Type B pancreatic cell (in vitro differentiated cells): ENCODE results near the gene RBM28. TPM values are rescaled to one million over a fixed set of nuclear protein-coding genes. Genes with fewer than 3 reads are reported as not detected.

Experiments used
- DNase-seq: peaks from one replicate; pipeline ENCODE4 v3.0.0; 2021; ENCODE audit warnings: mixed read lengths; ENCODE audit not compliant: unreplicated experiment; ENCODE audit errors: extremely low spot score
- H3K27ac Mint-ChIP-seq: 2 replicates; pipeline ENCODE4 v1.8.0; 2021; ENCODE audit warnings: mild to moderate bottlenecking, mixed read lengths
- H3K27me3 Mint-ChIP-seq: 2 replicates; pipeline ENCODE4 v1.8.0; 2021; ENCODE audit warnings: mixed read lengths
- H3K36me3 Mint-ChIP-seq: 2 replicates; pipeline ENCODE4 v1.8.0; 2021; ENCODE audit warnings: mixed read lengths
- H3K4me1 Mint-ChIP-seq: one replicate; pipeline ENCODE4 v1.8.0; 2021; ENCODE audit warnings: mixed read lengths; ENCODE audit not compliant: unreplicated experiment
- H3K4me3 Mint-ChIP-seq: 2 replicates; pipeline ENCODE4 v1.8.0; 2021; ENCODE audit warnings: mild to moderate bottlenecking, mixed read lengths
- H3K9me3 Mint-ChIP-seq: 2 replicates; pipeline ENCODE4 v1.8.0; 2021; ENCODE audit warnings: mixed read lengths
- total RNA-seq: library from RNA; stranded (reverse); gene quantifications from 2 replicates; pipeline ENCODE4 v1.2.1, GENCODE V29; 2021; ENCODE audit warnings: low replicate concordance
- TF ChIP-seq, protein P1 (sequence below): fragments of 200-600 bp; sonication (generic); conservative IDR thresholded peaks from 2 replicates; pipeline ENCODE4 v1.5.0; 2021; ENCODE audit warnings: antibody characterized with exemption, mild to moderate bottlenecking

RBM28 gene
- total RNA-seq, 1 donor from 2014 or later = 59.7 TPM

DNA sequence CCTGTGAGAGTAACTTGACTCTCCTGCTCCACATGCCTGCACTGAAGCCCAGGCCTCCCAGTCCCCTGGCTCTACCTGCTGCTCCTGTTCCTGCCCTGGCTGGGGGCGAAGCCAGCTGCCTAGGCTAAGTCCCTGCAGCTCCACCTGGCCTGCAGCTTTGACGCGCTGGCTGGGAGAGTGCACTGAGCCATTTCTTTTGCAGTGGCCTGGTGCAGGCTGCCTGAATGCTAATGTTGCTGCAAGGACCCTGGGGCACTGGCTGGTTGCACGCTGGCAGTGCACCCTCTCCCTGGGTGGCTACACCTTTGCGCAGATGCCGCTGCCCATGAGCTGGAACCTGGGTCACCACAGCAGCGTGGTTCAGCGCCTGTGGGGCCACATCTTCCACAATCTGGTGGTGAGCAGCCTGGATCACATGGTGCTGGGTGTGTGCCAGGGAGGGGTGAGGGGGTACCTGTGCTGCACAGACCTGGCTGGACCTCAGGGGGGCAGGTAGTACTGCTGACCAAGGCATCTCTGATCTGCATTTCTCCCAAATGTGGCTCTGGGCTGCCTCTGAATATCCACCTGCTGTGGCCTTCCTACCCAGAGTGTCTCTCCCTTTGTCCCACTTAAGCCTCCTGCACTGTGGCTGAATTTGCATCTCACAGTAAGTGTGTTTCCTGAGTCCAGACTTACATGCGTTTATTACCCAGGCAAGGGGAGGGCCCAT is 46.1 kb upstream of the RBM28 start:
- Mint-ChIP-seq H3K4me3 (no peak overlapping the region), H3K27me3 (peaks cover 3% of the 10 kb centered on the region), H3K9me3 (no peaks in the 10 kb centered on the region), H3K36me3 (no peaks in the 10 kb centered on the region), H3K4me1 (peaks cover 7% of the 10 kb centered on the region), H3K27ac (no peak overlapping the region)
- no peak for DNase-seq
- TF ChIP-seq, protein P1, sequence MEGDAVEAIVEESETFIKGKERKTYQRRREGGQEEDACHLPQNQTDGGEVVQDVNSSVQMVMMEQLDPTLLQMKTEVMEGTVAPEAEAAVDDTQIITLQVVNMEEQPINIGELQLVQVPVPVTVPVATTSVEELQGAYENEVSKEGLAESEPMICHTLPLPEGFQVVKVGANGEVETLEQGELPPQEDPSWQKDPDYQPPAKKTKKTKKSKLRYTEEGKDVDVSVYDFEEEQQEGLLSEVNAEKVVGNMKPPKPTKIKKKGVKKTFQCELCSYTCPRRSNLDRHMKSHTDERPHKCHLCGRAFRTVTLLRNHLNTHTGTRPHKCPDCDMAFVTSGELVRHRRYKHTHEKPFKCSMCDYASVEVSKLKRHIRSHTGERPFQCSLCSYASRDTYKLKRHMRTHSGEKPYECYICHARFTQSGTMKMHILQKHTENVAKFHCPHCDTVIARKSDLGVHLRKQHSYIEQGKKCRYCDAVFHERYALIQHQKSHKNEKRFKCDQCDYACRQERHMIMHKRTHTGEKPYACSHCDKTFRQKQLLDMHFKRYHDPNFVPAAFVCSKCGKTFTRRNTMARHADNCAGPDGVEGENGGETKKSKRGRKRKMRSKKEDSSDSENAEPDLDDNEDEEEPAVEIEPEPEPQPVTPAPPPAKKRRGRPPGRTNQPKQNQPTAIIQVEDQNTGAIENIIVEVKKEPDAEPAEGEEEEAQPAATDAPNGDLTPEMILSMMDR = no peak

DNA sequence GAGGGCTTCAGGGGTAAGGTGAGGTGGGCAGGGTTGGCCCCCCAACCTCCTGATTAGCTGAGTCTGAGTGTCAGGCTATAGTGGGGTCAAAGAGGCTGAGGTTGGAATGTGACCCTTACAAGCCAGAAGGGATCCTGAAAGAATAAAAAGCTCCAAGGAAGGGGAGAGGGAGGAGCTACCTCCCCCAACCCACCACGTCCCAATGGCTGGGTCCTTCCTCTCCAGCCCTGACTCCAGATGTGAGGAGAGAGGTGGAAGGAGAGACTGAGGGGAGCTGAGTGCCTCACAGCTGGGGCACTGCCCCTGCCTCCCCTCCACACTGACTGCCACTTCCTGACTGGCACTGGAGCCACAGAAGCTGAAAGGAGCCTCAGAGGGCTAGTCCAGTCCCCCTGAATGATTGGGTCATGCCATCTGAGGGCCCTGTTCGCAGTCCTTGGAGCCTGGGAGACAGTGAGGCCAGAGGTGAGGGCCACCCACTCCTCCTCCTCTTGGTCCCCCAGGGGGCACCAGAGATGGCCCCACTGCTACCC is 45.4 kb upstream of the RBM28 start:
- TF ChIP-seq, protein P1 = no peak
- Mint-ChIP-seq H3K36me3 (no peaks in the 10 kb centered on the region), H3K9me3 (no peaks in the 10 kb centered on the region), H3K4me3 (no peak overlapping the region), H3K4me1 (peaks cover 7% of the 10 kb centered on the region), H3K27me3 (peaks cover 3% of the 10 kb centered on the region), H3K27ac (no peak overlapping the region)
- no peak for DNase-seq

DNA sequence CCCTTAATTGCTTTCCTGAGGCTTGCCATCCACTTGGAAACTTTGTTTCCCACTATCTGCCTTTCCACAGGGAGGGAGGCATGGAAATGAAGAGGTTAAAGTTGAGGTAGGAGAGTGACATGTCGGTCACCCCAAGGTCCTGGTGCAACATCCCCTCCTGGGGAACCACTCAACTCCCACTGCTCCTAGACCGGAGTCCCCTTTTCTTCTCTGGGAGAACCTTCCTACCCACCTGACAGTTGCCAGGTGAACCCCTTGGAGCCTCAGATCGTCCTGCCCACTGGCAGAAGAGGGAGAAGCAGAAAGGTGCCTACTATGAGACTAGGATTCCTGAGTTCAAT is 44.4 kb upstream of the RBM28 start:
- Mint-ChIP-seq H3K4me1 (peaks cover 7% of the 10 kb centered on the region), H3K27ac (no peak overlapping the region), H3K9me3 (no peaks in the 10 kb centered on the region), H3K4me3 (no peak overlapping the region), H3K36me3 (no peaks in the 10 kb centered on the region), H3K27me3 (peaks cover 3% of the 10 kb centered on the region)
- no peak for DNase-seq
- TF ChIP-seq, protein P1 = no peak

DNA sequence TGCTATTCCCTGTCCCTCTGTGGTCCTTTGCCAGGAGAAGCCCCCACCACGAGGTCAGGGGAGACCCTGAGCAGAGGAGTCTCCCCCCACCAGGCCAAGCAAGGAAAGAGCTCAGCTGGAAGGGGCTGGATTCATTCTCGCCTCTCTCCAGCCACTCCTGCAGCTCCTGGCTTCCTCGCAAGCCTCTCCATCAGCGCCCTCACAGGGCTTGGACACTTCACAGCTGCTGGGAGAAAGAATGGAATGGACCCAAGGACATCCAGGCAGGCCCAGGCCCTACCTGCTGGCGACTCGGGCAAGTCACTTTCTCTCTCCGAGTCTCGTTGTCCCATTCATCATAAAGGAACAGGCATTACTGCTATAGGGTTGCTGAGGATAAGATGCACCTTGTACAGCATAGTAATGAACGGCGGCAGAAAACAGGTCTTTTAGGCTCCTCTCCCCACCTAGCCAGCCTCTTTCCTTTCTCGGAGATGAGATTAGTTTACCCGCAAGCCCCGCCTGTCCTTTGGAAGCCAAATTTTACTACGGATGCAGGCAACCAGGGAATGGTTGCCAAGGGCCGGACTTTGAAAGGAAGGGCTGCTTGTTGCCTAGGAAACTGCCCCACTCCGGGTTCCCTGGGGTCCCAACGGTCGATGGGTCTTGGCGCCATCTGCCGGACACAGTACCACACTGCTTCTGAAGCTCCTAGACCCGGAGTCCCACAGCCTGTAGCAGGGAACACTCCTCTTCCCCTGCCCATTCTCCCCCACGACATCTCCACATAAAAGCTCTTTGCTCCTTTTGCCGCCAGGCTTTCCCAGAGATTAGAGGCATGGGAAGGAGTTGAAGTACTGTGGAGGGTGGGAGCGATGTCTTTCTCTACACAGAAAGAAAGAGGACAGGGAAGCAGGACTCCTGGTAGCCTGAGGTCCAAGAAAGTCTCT is 43.8 kb upstream of the RBM28 start:
- Mint-ChIP-seq H3K27ac (no peak overlapping the region), H3K4me3 (no peak overlapping the region), H3K4me1 (peaks cover 7% of the 10 kb centered on the region), H3K36me3 (no peaks in the 10 kb centered on the region), H3K9me3 (no peaks in the 10 kb centered on the region), H3K27me3 (peaks cover 3% of the 10 kb centered on the region)
- TF ChIP-seq, protein P1 = peak; percentile 95
- peak; percentile 91 for DNase-seq

DNA sequence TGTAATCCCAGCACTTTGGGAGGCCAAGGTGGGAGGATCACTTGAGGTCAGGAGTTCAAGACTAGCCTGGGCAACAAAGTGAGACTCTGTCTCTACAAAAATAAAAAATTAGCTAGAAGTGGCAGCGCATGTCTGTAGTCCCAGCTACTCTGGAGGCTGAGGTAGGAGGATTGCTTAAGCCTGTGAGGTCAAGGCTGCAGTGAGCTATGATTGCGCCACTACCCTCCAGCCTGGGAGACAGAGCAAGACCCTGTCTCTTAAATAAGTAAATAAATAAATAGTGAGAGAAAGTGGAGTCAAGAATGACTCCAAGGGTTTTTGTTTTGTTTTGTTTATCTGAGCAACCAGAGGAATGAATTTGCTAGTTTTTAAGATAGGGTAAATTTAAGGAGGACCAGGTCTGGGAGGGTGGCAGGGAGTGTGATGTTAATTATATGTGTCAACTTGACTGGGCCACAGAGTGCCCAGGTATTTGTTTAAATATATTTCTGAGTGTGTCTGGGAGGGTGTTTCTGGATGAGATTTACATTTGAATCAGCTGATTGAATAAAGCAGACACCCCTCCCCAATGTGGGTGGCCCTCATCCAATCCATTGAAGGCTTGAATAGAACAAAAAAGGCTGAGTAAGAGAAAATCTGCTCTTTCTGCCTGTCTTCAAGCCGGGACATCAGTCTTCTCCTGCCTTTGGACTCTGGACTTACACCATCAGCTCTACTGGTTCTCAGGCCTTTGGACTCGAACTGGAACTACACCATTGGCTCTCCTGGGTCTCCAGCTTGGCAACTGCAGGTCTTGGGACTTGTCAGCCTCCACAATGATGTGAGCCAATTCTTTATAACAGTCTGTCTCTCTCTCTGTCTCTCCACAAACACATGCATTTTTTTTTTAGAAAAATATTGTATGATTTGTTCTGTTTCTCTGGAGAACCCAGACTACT is 42.5 kb upstream of the RBM28 start:
- peaks cover 10% of the 10 kb centered on the region for H3K4me1 Mint-ChIP-seq
- H3K4me3 Mint-ChIP-seq = no peak overlapping the region

More for the DNA sequence above, 42.5 kb upstream of the RBM28 start:
- H3K9me3 Mint-ChIP-seq = no peaks in the 10 kb centered on the region
- DNase-seq = no peak
- H3K27ac Mint-ChIP-seq = no peak overlapping the region
- no peaks in the 10 kb centered on the region for H3K36me3 Mint-ChIP-seq
- TF ChIP-seq, protein P1 = no peak
- peaks cover 3% of the 10 kb centered on the region for H3K27me3 Mint-ChIP-seq
